Left ventricle myocardium inferior (tissue), 1 donor: ENCODE data around the gene SST. TPM values are rescaled to one million over a fixed set of nuclear protein-coding genes. Genes with fewer than 3 reads are reported as not detected.

Experiments
- DNase-seq: peaks from one replicate; pipeline ENCODE4 v3.0.0-alpha.2; 2020
- H3K27ac ChIP-seq: fragments of 200-600 bp; replicated peaks from 2 replicates; pipeline ENCODE4 v1.8.0; 2021
- H3K27me3 ChIP-seq: fragments of 200-600 bp; 2 replicates; pipeline ENCODE4 v1.8.0; 2021; ENCODE audit warnings: low read depth
- H3K36me3 ChIP-seq: fragments of 200-600 bp; 2 replicates; pipeline ENCODE4 v1.8.0; 2021
- H3K4me1 ChIP-seq: fragments of 200-600 bp; 2 replicates; pipeline ENCODE4 v1.8.0; 2021
- H3K4me3 ChIP-seq: fragments of 200-600 bp; 2 replicates; pipeline ENCODE4 v1.8.0; 2021; ENCODE audit warnings: mild to moderate bottlenecking, moderate library complexity
- H3K9me3 ChIP-seq: fragments of 200-600 bp; replicated peaks from 2 replicates; pipeline ENCODE4 v1.8.0; 2021
- CTCF ChIP-seq: fragments of 200-600 bp; IDR thresholded peaks from 2 replicates; pipeline ENCODE4 v1.8.0; 2021; ENCODE audit warnings: antibody characterized with exemption, mild to moderate bottlenecking, borderline replicate concordance
- intact Hi-C: fragments of 100-400 bp; cut with micrococcal nuclease; formaldehyde crosslinking; loops from one replicate; pipeline ENCODE4 v1.11.0; 2022
- total RNA-seq: library from RNA; stranded (reverse); fragmentation: NEBNext Ultra II Directional; extraction: Animal tissue kit (Norgen Biotek cat#: 25700); gene quantifications from one replicate; pipeline ENCODE4 v1.2.1, GENCODE V29; 2021
- donor health status: DM: no; HTN: yes; CAD: no; lungs with severe emphysema.

Gene SST
- total RNA-seq, 1 donor from 2014 or later, result not detected

DNA sequence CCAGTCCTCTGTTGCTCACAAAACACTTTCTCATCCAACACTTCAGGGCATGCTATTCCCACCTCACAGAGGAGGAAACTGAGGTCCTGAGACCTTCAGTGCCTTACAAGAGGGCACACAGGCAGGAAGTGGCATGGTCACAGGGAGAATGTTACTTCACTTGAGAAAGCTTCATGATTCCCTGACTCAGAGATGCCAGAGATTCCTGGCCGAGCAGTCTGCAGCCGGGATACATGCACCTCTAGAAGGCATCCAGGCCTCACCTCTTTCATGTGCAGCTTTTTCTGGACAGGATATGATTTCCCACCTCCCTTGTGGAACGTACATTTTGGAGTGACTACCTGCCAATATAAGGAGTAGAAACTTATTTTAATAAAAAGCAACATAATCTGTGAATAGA lies 2.8 kb upstream of the SST start:
- no peak for TF ChIP-seq CTCF
- Histone ChIP-seq H3K27ac (no peak overlapping the region), H3K36me3 (no peaks in the 10 kb centered on the region), H3K4me3 (no peak overlapping the region), H3K27me3 (peaks cover 85% of the 10 kb centered on the region), H3K9me3 (no peaks in the 10 kb centered on the region), H3K4me1 (no peaks in the 10 kb centered on the region)
- intact Hi-C loops, result loop anchor here (10.0 kb wide), 1 partner anchor 458 kb away; no protein-coding TSS in a partner anchor
- no peak for DNase-seq

- intact Hi-C loops, result no loop called here
- peaks cover 68% of the 10 kb centered on the region for H3K27me3 ChIP-seq
- TF ChIP-seq CTCF, result no peak
Observed at GRCh38 chr3:187667526-187667925, 2.7 kb downstream of the SST start.

GRCh38 chr3:187665764-187666402 lies 4.3 kb downstream of the SST start:
- no peaks in the 10 kb centered on the region for H3K9me3 ChIP-seq
- no peak overlapping the region for H3K27ac ChIP-seq
- intact Hi-C loops, result no loop called here
- no peak for TF ChIP-seq CTCF
- H3K4me3 ChIP-seq, result no peak overlapping the region
- no peaks in the 10 kb centered on the region for H3K36me3 ChIP-seq
- H3K27me3 ChIP-seq, result peaks cover 63% of the 10 kb centered on the region
- no peaks in the 10 kb centered on the region for H3K4me1 ChIP-seq
- no peak for DNase-seq

More at GRCh38 chr3:187667526-187667925, 2.7 kb downstream of the SST start:
- H3K4me3 ChIP-seq, result no peak overlapping the region
- H3K27ac ChIP-seq, result no peak overlapping the region
- no peak for DNase-seq
- no peaks in the 10 kb centered on the region for H3K36me3 ChIP-seq
- H3K9me3 ChIP-seq, result no peaks in the 10 kb centered on the region
- no peaks in the 10 kb centered on the region for H3K4me1 ChIP-seq

DNA sequence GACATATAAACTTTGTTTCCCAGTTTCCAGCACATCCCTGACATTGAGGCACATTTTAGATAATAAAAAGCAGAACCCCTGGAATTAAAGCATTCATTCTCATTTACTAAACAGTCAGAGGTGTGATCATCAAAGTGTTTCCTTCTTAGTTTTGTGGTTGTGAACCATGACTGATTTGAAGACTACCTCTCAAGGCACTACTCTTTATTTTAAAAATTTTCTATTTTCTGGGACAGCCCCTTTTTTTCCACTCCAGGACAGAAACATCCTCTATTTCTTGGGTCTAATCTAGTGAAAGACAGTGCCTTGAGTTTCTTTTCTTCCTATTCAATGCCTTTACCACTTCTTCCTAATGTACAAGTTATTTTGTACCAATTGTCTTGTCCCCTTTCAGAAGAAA lies 5.2 kb downstream of the SST start:
- no peaks in the 10 kb centered on the region for H3K36me3 ChIP-seq
- no peak overlapping the region for H3K27ac ChIP-seq
- no peaks in the 10 kb centered on the region for H3K4me1 ChIP-seq
- H3K9me3 ChIP-seq, result no peaks in the 10 kb centered on the region
- intact Hi-C loops, result no loop called here
- DNase-seq, result no peak
- no peak for TF ChIP-seq CTCF
- H3K4me3 ChIP-seq, result no peak overlapping the region
- peaks cover 62% of the 10 kb centered on the region for H3K27me3 ChIP-seq

DNA sequence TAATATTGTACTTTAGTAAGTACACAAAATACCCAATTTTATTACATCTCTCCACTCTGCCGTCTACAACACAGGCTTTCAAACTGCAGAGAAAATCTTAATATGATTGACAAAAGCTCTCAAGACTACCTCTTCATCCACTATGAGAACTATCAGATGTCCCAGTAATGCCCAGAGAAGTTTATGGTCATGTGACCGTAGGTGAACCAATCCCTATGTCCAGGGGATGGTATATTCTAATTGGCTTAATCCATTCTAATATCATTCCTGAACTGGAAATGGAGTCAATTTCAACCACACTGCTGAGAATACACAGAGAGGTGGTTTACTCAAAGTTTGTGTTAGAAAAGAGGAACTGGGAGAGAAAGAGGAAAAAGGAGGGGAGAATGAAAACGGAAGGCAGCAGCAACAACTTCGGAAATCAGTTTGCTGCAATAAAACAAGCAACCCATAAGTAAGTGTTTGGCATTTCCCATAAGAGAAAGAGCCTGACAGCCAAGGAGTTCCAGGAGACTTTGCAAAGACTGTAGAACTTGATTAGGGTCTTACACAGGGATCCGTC lies 7.3 kb downstream of the SST start:
- Histone ChIP-seq H3K9me3 (no peaks in the 10 kb centered on the region), H3K27me3 (peaks cover 51% of the 10 kb centered on the region), H3K4me1 (no peaks in the 10 kb centered on the region), H3K27ac (no peak overlapping the region), H3K4me3 (no peak overlapping the region), H3K36me3 (no peaks in the 10 kb centered on the region)
- intact Hi-C loops, result no loop called here
- DNase-seq, result no peak
- no peak for TF ChIP-seq CTCF
